Karpas-422 (cell line): ENCODE data around the gene APOC3. TPM values are rescaled to one million over a fixed set of nuclear protein-coding genes. Genes with fewer than 3 reads are reported as not detected.

Experiments
- DNase-seq: peaks from one replicate; pipeline ENCODE4 v3.0.0-alpha.2; 2015
- H2AFZ ChIP-seq: fragments of 200-600 bp; sonication (generic); 2 replicates; pipeline ENCODE4 v1.6.1; 2014; ENCODE audit warnings: antibody characterized with exemption, low read length, mixed read lengths
- H3K27ac ChIP-seq: fragments of 200-600 bp; sonication (generic); 2 replicates; pipeline ENCODE4 v1.5.1; 2014; ENCODE audit warnings: mild to moderate bottlenecking, low read length, moderate library complexity
- H3K27me3 ChIP-seq: fragments of 200-600 bp; sonication (generic); 2 replicates; pipeline ENCODE4 v1.6.1; 2014; ENCODE audit warnings: low read length, mixed read lengths
- H3K36me3 ChIP-seq: fragments of 200-600 bp; sonication (generic); 2 replicates; pipeline ENCODE4 v1.6.1; 2014; ENCODE audit warnings: low read length, mixed read lengths; ENCODE audit not compliant: insufficient read depth
- H3K4me1 ChIP-seq: fragments of 200-600 bp; sonication (generic); 2 replicates; pipeline ENCODE4 v1.6.1; 2014; ENCODE audit warnings: mild to moderate bottlenecking, low read length, mixed read lengths
- H3K4me2 ChIP-seq: fragments of 200-600 bp; sonication (generic); 2 replicates; pipeline ENCODE4 v1.6.1; 2014; ENCODE audit warnings: low read length, low read depth, mild to moderate bottlenecking; ENCODE audit not compliant: poor library complexity, severe bottlenecking
- H3K4me3 ChIP-seq: fragments of 200-600 bp; sonication (generic); 2 replicates; pipeline ENCODE4 v1.5.1; 2014; ENCODE audit warnings: mild to moderate bottlenecking, antibody characterized with exemption, low read length, mixed read lengths
- H3K79me2 ChIP-seq: fragments of 200-600 bp; sonication (generic); 2 replicates; pipeline ENCODE4 v1.6.1; 2014; ENCODE audit warnings: mild to moderate bottlenecking, low read length, mixed read lengths
- H3K9ac ChIP-seq: fragments of 200-600 bp; sonication (generic); 2 replicates; pipeline ENCODE4 v1.6.0; 2014; ENCODE audit warnings: low read length
- H3K9me2 ChIP-seq: fragments of 200-600 bp; sonication (generic), shearing (Covaris generic); replicated peaks from 2 replicates; pipeline ENCODE4 v1.6.0; 2014; ENCODE audit warnings: mild to moderate bottlenecking, low read length, moderate library complexity; ENCODE audit not compliant: insufficient read depth
- H3K9me3 ChIP-seq: fragments of 300-700, 200-600 bp; sonication (generic); 2 replicates; pipeline ENCODE4 v1.6.1; 2014; ENCODE audit warnings: low read length, mixed read lengths
- H4K20me1 ChIP-seq: fragments of 200-600 bp; sonication (generic); 2 replicates; pipeline ENCODE4 v1.6.1; 2014; ENCODE audit warnings: mild to moderate bottlenecking, antibody characterized with exemption, low read length, low read depth; ENCODE audit not compliant: insufficient read depth
- total RNA-seq: library from RNA; depleted of rRNA; stranded (reverse); fragments of >200 nt; shearing (Covaris generic); gene quantifications from 2 replicates; pipeline ENCODE4 v1.2.3, GENCODE V29; 2014; ENCODE audit warnings: low replicate concordance

The APOC3 gene
- total RNA-seq, 1 experiment from 2014 or later: not detected

GRCh38 chr11:116836632-116836991 lies 6.9 kb downstream of the APOC3 start:
- Histone ChIP-seq H3K9me2 (no peaks in the 10 kb centered on the region), H3K36me3 (no peaks in the 10 kb centered on the region), H3K9me3 (no peaks in the 10 kb centered on the region), H3K4me2 (no peak overlapping the region), H3K79me2 (no peaks in the 10 kb centered on the region), H3K4me1 (peaks cover 7% of the 10 kb centered on the region), H3K27ac (no peak overlapping the region), H3K27me3 (no peaks in the 10 kb centered on the region), H3K9ac (no peak overlapping the region), H4K20me1 (no peaks in the 10 kb centered on the region), H2AFZ (no peak overlapping the region), H3K4me3 (no peak overlapping the region)
- no peak for DNase-seq

- no peaks in the 10 kb centered on the region for H3K79me2 ChIP-seq
- H4K20me1 ChIP-seq: no peaks in the 10 kb centered on the region
- no peak within 1 kb of the TSS for H3K27ac ChIP-seq
- H3K4me3 ChIP-seq: no peak within 1 kb of the TSS
- no peaks in the 10 kb centered on the region for H3K9me2 ChIP-seq
- no peaks in the 10 kb centered on the region for H3K36me3 ChIP-seq
- DNase-seq: no peak
- no peak within 1 kb of the TSS for H3K9ac ChIP-seq
- no peaks in the 10 kb centered on the region for H3K27me3 ChIP-seq
- H2AFZ ChIP-seq: no peak within 1 kb of the TSS
- H3K4me1 ChIP-seq: peaks cover 7% of the 10 kb centered on the region
- H3K4me2 ChIP-seq: no peak within 1 kb of the TSS
- no peaks in the 10 kb centered on the region for H3K9me3 ChIP-seq
These were observed 7.8 kb downstream of the APOC3 start, which contains the start of gene APOA1 for GRCh38 chr11:116837231-116838091. APOA1 (minus strand) TSS chr11:116837622; CDS start chr11:116837387, 235 bp downstream.

- no peaks in the 10 kb centered on the region for H3K79me2 ChIP-seq
- H4K20me1 ChIP-seq: no peaks in the 10 kb centered on the region
- no peaks in the 10 kb centered on the region for H3K9me2 ChIP-seq
- no peaks in the 10 kb centered on the region for H3K27me3 ChIP-seq
- H3K36me3 ChIP-seq: no peaks in the 10 kb centered on the region
- H3K4me2 ChIP-seq: no peak overlapping the region
- no peak for DNase-seq
- no peak overlapping the region for H3K9ac ChIP-seq
- no peaks in the 10 kb centered on the region for H3K9me3 ChIP-seq
- peaks cover 7% of the 10 kb centered on the region for H3K4me1 ChIP-seq
- H2AFZ ChIP-seq: no peak overlapping the region
- no peak overlapping the region for H3K27ac ChIP-seq
- no peak overlapping the region for H3K4me3 ChIP-seq
These were observed 8.8 kb downstream of the APOC3 start for GRCh38 chr11:116838321-116839084.

- Histone ChIP-seq H3K9me2 (no peaks in the 10 kb centered on the region), H3K4me2 (no peak overlapping the region), H3K9ac (no peak overlapping the region), H3K4me1 (peaks cover 6% of the 10 kb centered on the region), H3K4me3 (no peak overlapping the region), H3K27ac (no peak overlapping the region), H4K20me1 (no peaks in the 10 kb centered on the region), H3K36me3 (no peaks in the 10 kb centered on the region), H3K27me3 (no peaks in the 10 kb centered on the region), H3K79me2 (no peaks in the 10 kb centered on the region), H2AFZ (no peak overlapping the region), H3K9me3 (no peaks in the 10 kb centered on the region)
- DNase-seq: no peak
These were observed 10.6 kb downstream of the APOC3 start for GRCh38 chr11:116840224-116840745.

- no peak overlapping the region for H3K4me3 ChIP-seq
- H2AFZ ChIP-seq: no peak overlapping the region
- H3K79me2 ChIP-seq: no peaks in the 10 kb centered on the region
- no peak overlapping the region for H3K9ac ChIP-seq
- H3K27me3 ChIP-seq: no peaks in the 10 kb centered on the region
- no peak for DNase-seq
- no peaks in the 10 kb centered on the region for H3K36me3 ChIP-seq
- no peaks in the 10 kb centered on the region for H4K20me1 ChIP-seq
- no peaks in the 10 kb centered on the region for H3K9me3 ChIP-seq
- no peaks in the 10 kb centered on the region for H3K9me2 ChIP-seq
- H3K27ac ChIP-seq: no peak overlapping the region
- H3K4me2 ChIP-seq: no peak overlapping the region
- peaks cover under 1% of the 10 kb centered on the region for H3K4me1 ChIP-seq
These were observed 11.1 kb downstream of the APOC3 start for GRCh38 chr11:116840746-116841296.

GRCh38 chr11:116842117-116842516 lies 12.4 kb downstream of the APOC3 start:
- H2AFZ ChIP-seq: no peak overlapping the region
- no peaks in the 10 kb centered on the region for H4K20me1 ChIP-seq
- no peaks in the 10 kb centered on the region for H3K36me3 ChIP-seq
- no peaks in the 10 kb centered on the region for H3K9me3 ChIP-seq
- DNase-seq: no peak
- no peak overlapping the region for H3K9ac ChIP-seq
- H3K4me3 ChIP-seq: no peak overlapping the region
- H3K27me3 ChIP-seq: no peaks in the 10 kb centered on the region
- H3K79me2 ChIP-seq: no peaks in the 10 kb centered on the region
- no peaks in the 10 kb centered on the region for H3K9me2 ChIP-seq
- H3K4me2 ChIP-seq: no peak overlapping the region
- no peak overlapping the region for H3K27ac ChIP-seq
- no peaks in the 10 kb centered on the region for H3K4me1 ChIP-seq

- Histone ChIP-seq H3K27me3 (no peaks in the 10 kb centered on the region), H3K27ac (no peak overlapping the region), H3K4me2 (no peak overlapping the region), H3K9me3 (no peaks in the 10 kb centered on the region), H3K36me3 (no peaks in the 10 kb centered on the region), H2AFZ (no peak overlapping the region), H4K20me1 (no peaks in the 10 kb centered on the region), H3K79me2 (no peaks in the 10 kb centered on the region), H3K4me1 (no peaks in the 10 kb centered on the region), H3K9me2 (no peaks in the 10 kb centered on the region), H3K9ac (no peak overlapping the region), H3K4me3 (no peak overlapping the region)
- no peak for DNase-seq
These were observed 13.2 kb downstream of the APOC3 start for GRCh38 chr11:116842909-116843308.

- H3K4me3 ChIP-seq: no peak overlapping the region
- no peak overlapping the region for H3K4me2 ChIP-seq
- H3K9me2 ChIP-seq: no peaks in the 10 kb centered on the region
- H3K9ac ChIP-seq: no peak overlapping the region
- no peaks in the 10 kb centered on the region for H3K36me3 ChIP-seq
- no peaks in the 10 kb centered on the region for H3K9me3 ChIP-seq
- H3K4me1 ChIP-seq: no peaks in the 10 kb centered on the region
- H4K20me1 ChIP-seq: no peaks in the 10 kb centered on the region
- no peak overlapping the region for H3K27ac ChIP-seq
- no peaks in the 10 kb centered on the region for H3K27me3 ChIP-seq
- H3K79me2 ChIP-seq: no peaks in the 10 kb centered on the region
- no peak for DNase-seq
- H2AFZ ChIP-seq: no peak overlapping the region
These were observed 14.0 kb downstream of the APOC3 start for GRCh38 chr11:116843661-116844060.
